EH (cell line): ENCODE results near the gene FADS2.

Source experiments
- DNase-seq: peaks from one replicate; pipeline ENCODE4 v3.0.0-alpha.2; 2015; ENCODE audit warnings: low read depth

The FADS2 gene

DNA sequence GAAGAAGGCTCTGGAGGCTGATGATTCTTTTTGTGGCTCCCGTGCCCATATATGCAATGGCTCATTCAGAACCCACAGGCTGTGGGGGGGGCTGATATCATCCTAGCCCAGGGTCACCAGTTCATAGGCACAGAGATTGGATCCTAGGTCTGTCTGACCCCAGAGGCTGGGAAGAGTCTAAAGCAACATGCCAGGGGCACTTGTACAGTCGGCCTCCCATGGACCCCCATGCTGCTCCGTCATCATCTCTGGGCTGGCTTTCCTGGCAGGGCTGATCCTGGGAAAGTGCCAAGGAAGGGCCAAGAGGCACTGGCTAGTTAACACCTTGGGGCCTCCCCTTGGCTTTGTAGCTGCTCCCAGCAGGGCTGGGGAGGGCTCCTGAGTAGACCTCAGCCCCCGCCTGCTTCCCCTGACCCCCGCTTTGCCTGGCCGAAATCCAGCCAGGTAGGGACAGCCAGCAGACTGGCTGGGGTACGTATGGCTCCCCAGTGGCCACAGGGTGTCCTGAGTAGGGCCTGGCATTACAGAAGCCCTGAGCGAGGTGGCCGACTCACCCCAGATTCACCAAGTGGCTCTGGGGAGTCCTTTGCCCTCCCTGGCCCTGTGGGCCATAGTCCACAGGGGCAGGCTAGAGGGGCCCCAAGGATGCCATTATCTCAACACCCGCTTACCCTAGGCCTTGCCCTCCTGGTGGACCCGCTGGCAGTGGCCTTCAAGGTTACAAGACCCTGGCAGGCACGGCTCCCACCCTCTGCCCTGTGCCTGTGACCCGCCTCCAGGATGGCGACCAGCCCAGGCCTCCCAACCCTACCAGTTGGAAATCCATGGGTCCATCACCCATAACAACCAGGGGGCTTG, 40.7 kb downstream of the FADS2 start:
- no peak for DNase-seq

DNA sequence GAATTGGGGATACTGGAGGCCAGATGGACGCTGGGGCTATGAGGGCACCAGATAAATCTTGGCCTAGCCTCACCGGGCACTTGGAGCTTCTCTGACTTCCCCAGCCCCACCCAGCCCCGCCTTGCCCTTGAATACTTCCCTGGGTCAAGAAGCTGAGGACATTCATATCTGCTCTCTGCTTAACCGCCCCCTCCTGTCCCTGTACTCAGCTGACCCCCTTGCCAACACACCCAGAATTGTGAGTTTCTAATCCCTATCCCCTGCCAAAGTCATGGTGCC, 41.3 kb downstream of the FADS2 start:
- DNase-seq, result no peak

DNA sequence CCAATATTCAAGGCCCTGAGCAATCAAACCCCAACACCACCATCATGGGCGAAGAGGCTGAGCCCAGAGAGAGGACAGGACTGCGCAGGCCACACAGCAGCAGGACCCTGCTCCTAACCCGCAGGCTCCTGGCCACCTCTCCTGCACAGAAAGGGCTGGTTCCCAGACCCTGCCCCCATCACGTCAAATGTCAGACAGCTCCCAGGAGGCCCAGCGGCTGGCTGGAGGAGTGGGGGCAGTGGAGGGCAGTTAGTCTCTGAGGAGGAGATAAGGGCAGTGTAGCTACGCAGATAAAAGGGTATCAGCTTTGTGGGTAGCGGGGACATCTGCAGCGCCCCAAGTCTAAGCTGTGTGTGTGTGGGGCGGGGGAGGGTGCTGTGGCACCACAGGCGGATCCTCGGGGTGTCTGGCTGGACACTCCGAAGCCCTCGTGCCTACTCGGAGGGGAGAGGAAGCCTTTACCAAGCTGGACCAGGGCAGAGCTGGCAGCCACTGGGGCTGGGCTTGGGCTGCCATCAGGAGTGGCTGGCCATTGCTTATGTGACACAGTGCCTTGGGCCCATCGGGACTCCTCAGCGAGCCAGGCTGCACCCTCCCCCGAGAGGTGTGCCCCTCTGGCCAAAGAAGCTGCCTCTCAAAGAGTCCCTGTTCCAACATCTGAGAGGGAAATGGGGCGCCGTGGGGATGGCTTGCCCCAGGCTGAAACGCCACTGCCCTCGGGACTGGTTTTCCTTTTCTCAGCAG, 41.8 kb downstream of the FADS2 start:
- no peak for DNase-seq

DNA sequence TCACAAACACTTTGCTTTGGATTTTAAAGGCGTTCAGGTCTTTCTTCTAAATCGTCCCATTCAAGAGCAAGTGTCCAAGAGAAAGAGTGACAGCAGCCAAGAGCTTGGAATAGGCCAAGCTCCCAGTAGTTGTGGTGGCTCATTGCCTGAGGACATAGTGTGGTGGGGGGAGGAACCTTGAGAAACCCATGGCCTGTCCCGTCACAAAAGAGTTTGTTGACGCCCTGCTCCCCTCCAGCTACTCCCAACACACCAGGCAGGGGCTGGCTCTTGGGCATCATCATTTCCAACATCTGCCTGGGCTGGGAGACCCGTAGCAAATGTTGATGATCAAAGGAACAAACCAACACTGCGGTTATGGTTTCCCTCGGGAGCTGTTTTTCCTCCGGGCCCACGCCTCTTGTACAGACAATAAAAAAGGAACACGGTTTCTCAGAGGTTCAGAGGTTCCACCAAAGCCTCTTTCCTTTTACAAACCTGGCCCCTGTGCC, 42.5 kb downstream of the FADS2 start:
- peak; percentile 27 for DNase-seq

GRCh38 chr11:61871158-61871597, 43.1 kb downstream of the FADS2 start:
- DNase-seq, result peak; percentile 88

DNA sequence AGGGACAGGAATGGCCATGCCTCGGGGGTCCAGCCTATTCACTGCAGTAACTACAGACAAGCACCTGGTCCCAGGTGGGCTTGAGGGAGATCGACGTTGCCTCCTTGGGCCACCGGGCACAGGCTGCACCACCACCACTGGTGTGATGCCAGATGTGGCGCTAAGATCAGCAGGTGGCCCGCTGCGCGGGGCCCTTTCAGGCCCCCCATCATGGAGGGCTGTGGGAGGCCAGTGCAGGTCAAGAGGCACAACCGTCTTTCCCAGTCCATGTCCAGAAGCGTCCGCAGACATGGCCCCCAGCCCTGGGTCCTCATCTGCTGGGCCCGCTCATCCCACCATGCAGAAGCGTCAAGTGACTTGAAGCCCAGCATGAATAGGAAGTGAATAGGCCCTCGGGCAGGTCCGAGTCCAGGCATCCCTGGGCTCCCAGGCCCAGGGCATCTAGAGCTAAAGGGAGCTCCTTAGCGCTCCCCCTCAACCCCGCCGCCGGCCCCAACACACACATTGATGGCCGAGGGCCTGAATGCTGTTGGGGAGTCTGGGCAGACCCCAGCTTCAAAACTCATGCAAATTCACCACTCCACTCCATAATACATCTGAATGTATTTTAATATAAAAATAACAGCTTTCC, 45.0 kb downstream of the FADS2 start:
- DNase-seq, result no peak

GRCh38 chr11:61873588-61874376, 45.7 kb downstream of the FADS2 start:
- DNase-seq, result no peak

- DNase-seq, result no peak
These were observed 46.3 kb downstream of the FADS2 start for GRCh38 chr11:61874377-61874809.

DNA sequence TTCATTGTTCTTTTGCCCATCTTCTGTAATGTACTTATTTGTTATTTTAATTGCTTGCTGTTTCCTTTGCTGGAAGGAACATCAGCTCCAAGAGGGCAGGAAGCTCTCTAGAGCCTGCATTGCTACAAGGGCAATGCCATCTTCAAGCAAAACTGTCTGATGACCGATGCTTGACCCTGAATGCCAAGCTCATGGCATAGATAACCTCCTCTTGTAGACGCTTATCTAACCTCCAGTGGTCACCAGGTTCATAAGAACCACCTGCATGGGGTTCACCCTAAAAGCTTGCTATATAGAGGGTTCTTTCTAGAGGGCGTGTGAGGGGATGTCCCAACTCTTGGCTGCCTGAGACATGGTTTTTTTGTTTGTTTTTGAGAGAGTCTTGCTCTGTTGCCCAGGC, 46.8 kb downstream of the FADS2 start:
- no peak for DNase-seq

DNA sequence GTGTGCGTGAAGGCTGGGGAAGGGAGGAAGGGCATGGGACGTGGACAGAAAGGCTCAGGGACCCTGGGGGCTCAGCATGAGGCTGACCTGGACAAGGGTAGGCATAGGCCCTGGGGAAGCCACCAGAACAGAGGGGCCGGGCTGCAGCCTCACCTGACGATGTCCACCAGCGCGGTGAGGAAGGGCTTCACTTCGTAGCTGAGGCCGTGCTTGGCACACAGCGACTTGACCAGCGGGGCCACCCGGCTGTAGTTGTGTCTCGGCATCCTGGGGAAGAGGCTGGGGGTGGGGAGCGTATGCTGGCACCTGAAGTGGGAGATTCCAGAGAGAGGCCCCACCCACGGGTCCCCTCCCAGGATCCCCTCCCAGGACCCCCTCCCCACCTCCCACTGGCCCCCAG, 47.6 kb downstream of the FADS2 start:
- DNase-seq, result no peak

GRCh38 chr11:61879152-61879551, 51.1 kb downstream of the FADS2 start:
- no peak for DNase-seq

DNA sequence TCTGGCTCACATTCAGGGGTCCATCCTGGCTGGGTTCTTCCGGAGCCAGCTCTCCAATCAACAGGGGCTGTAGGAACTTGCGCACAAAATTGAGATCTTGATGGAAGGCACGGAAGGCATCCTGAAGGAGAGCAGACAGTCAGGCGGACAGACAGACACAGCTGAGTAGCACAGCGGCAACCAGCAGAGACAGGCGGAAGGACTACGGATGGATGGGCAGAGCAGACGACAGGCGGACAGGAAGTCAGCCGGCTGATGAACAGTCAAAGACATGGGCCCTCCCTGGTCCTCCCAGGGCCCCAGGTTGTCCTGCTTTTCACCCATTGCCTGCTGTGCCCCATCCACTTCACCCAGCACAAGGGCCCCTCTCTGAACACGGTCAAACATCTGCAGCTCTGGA, 51.9 kb downstream of the FADS2 start:
- no peak for DNase-seq

DNA sequence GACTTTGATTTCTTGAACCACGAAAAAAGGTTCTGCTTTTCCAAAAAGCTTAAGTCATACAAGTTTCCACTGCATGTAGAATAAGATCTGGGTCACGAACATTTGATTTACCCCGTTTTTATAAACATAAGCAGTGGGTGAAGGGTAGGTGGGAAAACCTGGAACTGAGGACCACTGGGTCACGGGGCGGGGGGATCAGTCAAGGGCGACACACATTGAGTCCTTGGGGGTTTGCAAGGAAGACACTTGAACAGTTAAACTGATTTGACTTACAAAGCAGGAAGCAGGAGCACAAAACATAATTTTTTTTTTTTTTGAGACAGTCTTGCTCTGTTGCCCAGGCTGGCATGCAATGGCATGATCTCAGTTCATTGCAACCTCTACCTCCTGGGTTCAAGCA, 52.4 kb downstream of the FADS2 start:
- no peak for DNase-seq

GRCh38 chr11:61881397-61881796, 53.3 kb downstream of the FADS2 start:
- DNase-seq, result no peak

DNA sequence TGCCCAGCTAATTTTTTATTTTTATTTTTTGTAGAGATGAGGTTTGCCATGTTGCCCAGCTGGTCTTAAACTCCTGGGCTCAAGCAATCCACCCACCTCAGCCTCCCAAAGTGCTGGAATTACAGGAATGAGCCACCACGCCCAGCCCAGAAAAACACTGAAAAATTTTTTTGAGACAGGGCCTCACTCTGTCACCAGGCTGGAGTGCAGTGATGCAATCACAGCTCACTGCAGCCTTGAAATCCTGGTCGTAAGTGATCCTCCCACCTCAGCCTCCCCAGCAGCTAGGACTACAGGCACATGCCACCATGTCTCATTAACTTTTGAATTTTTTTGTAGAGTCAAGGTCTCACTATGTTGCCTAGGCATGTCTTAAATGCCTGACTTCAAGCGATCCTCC, 54.2 kb downstream of the FADS2 start:
- peak; percentile 66 for DNase-seq

DNA sequence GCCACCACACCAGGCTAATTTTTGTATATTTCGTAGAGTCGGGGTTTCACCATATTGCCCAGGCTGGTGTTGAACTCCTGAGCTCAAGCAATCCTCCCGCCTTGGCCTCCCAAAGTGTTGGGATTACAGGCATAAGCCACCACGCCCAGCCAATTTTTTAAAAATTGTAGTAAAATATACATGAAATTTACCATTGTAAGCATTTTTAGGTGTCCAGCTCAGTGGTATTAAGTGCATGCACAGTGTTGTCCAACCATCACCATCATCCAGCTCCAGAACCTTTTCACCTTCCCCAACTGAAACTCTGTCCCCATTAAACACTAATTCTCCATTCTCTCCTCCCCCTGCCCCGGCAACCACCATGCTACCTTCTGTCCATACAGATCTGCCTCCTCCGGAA, 54.8 kb downstream of the FADS2 start:
- DNase-seq, result no peak

DNA sequence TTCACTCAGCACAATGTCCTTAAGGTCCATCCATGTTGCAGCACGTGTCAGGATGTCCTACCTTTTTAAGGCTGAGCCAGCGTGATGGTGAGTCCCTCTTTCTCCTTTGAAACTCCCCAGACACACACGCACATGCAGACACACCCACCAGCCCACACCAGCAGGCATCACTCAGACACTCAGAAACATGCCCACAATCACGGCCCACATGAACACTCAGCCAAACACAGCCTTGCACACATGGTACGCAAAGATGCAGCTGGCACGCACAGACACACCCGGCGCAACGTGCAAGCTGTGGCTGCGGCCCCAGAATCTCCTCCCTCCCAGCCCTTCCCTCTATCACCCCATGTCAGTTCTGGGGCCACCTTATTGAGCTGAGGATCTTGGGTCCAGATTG, 55.2 kb downstream of the FADS2 start:
- no peak for DNase-seq

GRCh38 chr11:61883947-61884346, 55.8 kb downstream of the FADS2 start:
- DNase-seq, result no peak

DNA sequence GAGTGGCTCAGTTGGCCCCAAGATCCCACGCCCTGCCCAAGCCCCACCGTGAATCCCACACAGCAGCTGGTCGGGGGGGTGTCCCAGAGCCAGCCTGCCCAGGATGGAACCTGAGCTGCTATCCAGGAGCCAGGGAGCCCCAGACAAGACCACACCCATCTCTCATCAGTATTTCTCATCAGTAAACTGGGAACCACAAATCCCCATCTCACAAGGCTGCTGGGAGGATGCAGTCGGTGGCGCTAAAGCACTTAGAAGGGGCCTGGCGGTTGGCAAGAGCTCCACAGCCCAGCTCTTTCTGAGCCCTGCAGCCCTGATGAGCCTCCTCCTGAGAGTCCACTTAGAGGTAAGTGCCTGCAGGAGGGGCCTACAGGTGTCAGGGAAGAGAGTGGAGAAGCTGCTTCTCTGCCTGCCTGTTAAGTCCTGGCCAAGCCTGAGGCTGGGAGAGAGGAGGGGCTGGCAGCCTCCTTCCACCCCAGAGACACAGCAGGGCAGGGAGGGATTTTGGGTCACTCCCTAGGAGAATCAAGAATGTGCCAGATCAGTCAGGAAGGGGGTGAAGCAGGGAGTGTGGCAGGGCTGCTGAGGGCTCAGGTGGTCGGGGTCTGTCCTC, 57.2 kb downstream of the FADS2 start:
- no peak for DNase-seq

DNA sequence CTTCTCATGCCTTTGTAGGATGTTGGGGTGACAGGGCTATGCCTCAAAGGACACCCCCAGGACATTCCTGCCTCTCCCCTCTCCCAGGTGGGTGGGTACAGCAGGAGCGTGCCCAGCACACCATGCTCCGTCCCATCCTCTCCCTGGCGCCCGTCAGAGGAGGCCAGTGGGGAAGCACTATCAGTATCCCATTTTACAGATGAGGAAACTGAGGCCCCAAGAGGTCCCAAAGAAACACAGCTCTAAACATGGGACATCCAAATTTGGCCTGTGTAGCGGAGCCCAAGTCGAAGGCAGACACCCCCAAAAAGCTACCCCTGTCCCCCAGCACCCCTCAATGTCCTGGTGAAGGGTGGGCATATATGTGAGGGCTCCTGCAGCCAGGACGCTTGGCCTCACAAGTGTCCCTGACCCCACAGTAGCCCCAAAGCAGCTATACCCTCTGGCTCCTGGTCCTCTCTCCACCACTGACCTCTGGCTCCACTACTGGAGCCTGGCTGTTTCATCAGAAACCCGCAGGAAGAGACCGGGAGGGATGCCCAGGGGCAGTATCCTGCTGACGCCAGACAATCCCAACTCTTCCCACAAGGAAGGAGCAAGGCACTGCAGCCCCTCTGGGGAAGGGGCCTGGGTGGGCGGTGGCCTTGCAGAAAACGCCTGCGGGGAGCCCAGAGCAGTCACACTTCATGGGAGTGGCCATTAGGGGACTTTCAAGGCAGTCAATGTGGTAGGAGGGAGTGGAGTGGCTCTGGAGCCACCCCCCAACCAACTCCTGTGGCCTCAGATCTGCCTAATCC, 57.9 kb downstream of the FADS2 start:
- no peak for DNase-seq

DNA sequence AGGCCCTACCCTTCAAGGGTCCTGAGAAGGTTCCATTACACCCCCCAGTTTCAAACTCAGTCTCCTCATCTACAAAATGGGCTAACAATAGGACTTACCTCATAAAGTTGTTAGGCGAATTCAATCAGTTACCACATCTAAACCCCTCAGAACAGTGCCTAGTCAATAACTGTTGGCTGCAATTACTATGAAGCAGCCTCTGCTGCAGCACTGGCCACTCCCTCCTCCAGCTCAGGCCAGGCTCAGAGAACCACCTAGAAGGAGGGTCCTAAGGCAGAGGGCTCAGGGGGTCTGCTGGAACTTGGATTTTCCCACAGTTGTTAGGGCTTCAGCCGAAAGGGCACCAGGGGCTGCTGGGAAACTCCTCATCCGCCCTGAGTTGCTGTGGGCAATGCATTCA, 58.5 kb downstream of the FADS2 start:
- DNase-seq, result no peak
